IPS-NIHi11 (cell line): ENCODE data around the gene ELK4.
"Not testable (repeated sequence)": the region's sequence is repeated elsewhere in the genome, so short reads cannot be mapped to it uniquely, and the experiment has no call there.

Experiments
- DNase-seq: peaks from one replicate; pipeline ENCODE4 v3.0.0; 2012; ENCODE audit warnings: mixed read lengths, low spot score

The ELK4 gene

GRCh38 chr1:205664399-205665017 lies 32.7 kb upstream of the ELK4 start:
- DNase-seq, result peak; percentile 4

GRCh38 chr1:205663286-205663936 lies 31.6 kb upstream of the ELK4 start:
- DNase-seq, result no peak

GRCh38 chr1:205662791-205663190 lies 31.0 kb upstream of the ELK4 start:
- DNase-seq, result peak; percentile 4

- DNase-seq, result peak; percentile 4
These were observed 30.4 kb upstream of the ELK4 start for GRCh38 chr1:205662135-205662738.

- DNase-seq, result peak; percentile 55
These were observed 29.8 kb upstream of the ELK4 start for GRCh38 chr1:205661429-205662134.

- DNase-seq, result peak; percentile 4
These were observed 28.6 kb upstream of the ELK4 start for GRCh38 chr1:205660361-205660760.

- peak; percentile 93 for DNase-seq
These were observed 27.3 kb upstream of the ELK4 start for GRCh38 chr1:205658943-205659581.

GRCh38 chr1:205656236-205656635 lies 24.4 kb upstream of the ELK4 start:
- DNase-seq, result no peak

GRCh38 chr1:205652984-205653383 lies 21.2 kb upstream of the ELK4 start:
- no peak for DNase-seq

GRCh38 chr1:205650241-205650640 lies 18.4 kb upstream of the ELK4 start:
- no peak for DNase-seq

GRCh38 chr1:205645519-205645918 lies 13.7 kb upstream of the ELK4 start:
- no peak for DNase-seq

- no peak for DNase-seq
These were observed 11.0 kb upstream of the ELK4 start for GRCh38 chr1:205642679-205643307.

- no peak for DNase-seq
These were observed 7.8 kb upstream of the ELK4 start for GRCh38 chr1:205639567-205639966.

- DNase-seq, result no peak
These were observed 6.2 kb upstream of the ELK4 start for GRCh38 chr1:205637854-205638468.

GRCh38 chr1:205636732-205637131 lies 4.9 kb upstream of the ELK4 start:
- DNase-seq, result no peak

GRCh38 chr1:205636138-205636530 lies 4.3 kb upstream of the ELK4 start:
- not testable (repeated sequence) for DNase-seq

- no peak for DNase-seq
These were observed 1.7 kb upstream of the ELK4 start for GRCh38 chr1:205633421-205633976.

- DNase-seq, result no peak
These were observed 908 bp upstream of the ELK4 start for GRCh38 chr1:205632669-205633169.

- peak; percentile 91 for DNase-seq
These were observed 622 bp downstream of the ELK4 start for GRCh38 chr1:205631010-205631767.

- no peak for DNase-seq
These were observed 1.2 kb downstream of the ELK4 start for GRCh38 chr1:205630651-205631009.
